NCI-H2171 (cell line): ENCODE data around the gene PRSS48.
A peak's percentile ranks its signal among the peaks of the same experiment; 100 is the strongest.
"Not testable (repeated sequence)": the region's sequence is repeated elsewhere in the genome, so short reads cannot be mapped to it uniquely, and the experiment has no call there.

ENCODE experiments used
- DNase-seq: peaks from one replicate; lab custom pipeline; 2025; lab: John Stamatoyannopoulos, UW

PRSS48 gene, protein sequence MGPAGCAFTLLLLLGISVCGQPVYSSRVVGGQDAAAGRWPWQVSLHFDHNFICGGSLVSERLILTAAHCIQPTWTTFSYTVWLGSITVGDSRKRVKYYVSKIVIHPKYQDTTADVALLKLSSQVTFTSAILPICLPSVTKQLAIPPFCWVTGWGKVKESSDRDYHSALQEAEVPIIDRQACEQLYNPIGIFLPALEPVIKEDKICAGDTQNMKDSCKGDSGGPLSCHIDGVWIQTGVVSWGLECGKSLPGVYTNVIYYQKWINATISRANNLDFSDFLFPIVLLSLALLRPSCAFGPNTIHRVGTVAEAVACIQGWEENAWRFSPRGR

DNA sequence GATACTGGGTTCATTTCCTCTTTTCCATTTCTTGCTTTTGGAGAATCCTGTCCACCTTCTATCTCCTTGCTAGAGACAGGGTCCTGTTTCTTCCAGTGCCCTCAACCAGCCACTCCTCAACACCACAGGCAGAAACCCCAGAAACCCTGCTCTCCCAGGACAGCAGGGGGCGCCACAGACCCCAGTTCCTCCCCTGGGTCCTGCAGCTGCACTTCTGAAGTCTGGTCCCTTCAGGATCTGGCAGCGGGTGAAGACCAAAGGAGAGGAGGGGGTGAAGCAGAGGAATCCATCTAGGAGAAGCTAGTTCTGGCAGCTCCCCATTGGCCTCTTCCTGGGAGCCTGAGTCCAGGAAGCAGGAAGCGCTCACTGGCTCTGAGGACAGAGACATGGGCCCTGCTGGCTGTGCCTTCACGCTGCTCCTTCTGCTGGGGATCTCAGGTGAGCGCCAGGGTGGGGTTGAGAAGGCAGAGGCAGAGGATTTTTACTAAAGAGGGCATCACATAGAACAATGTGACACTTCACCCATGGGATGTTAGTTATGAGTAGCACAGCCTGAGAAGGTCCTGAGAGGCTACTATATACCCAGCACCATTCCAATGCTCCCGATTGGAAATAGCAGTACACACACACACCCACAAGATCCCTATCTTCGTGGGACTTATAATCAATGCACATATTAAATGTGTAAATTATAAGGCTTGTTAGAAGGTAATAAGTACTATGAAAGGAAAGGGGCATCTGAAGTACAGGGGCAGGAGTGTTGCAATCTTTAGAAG lies at the start of gene PRSS48:
TSS of gene PRSS48 (plus strand) at position 375 of the 776 bp plus-strand sequence. CDS start at position 387, 12 bp downstream.
- DNase-seq, result no peak

DNA sequence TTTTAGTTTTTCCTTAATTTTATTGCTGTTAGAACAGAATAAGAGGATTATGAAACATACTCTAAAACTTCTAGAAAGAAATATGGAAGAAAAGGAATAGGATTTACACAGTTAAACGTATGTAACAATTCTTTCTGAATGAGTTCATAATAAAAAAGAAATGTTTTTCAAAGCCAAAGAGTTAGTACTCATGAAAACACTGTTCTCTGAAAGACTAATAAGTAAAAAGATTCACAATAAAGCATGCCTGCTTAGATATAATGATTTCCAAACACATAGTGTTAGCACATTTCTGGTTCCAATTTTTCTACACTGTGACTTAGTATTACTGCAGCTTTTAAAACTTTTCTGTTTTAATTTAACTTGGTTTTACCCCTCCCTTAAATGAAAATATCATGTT lies 49.8 kb upstream of the PRSS48 start:
- DNase-seq, result no peak

DNA sequence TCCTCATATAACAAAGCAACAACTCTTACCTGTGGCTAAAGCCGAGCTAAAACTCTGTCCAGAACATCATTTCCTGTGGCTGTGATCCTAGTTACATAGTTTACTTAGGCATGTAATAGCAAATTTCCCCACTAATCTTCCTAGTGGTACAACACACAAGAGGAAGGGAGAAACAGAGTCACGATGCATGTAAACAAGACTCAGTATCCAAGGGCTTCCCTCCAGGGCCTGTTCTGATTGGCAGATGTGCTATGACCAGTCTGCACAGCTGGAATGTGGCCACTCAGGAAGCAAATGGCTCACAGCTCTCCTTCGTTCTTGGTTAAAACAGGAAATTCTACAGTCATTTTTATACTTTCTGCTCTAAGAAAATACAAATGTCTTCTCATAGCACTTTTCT lies 49.2 kb upstream of the PRSS48 start:
- no peak for DNase-seq

DNA sequence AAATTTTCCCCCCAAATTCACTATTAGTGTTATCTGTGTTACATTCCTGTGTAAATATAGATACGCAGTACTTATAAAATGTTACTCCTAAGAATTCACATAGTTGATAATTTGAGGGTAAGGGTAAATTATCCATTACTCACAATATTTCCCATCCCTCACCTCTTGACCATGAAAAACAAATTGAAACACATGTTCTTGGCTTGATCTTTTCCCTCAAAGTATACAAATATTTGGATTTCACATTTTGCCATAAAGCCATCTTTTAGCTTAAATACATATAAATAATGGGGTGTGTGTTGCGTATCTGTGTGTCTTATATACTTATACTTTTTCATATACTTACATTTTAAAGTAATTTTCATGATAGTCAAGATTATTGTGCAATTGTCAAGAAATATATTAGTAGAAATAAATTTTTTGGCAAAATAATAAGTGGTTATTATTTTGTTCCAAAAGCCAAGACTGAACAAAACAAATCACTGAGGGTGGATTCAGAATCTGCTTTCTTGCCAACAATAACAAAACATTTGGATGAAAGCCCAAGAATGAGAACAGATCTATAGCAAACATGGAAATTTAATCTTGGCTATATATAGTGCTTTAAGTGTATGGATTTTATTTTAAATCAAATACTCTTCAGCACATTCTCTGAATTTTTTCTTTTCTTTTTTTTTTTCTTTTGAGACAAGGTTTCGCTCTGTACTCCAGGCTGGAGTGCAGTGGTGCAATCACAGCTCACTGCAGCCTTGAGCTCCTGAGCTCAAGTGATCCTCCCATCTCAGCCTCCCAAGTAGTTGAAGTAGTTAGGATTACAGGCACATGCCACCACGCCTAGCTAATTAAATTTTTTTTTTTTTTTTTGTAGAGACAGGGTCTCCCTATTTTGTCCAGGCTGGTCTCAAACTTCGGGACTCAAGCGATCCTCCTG lies 48.5 kb upstream of the PRSS48 start:
- no peak for DNase-seq

DNA sequence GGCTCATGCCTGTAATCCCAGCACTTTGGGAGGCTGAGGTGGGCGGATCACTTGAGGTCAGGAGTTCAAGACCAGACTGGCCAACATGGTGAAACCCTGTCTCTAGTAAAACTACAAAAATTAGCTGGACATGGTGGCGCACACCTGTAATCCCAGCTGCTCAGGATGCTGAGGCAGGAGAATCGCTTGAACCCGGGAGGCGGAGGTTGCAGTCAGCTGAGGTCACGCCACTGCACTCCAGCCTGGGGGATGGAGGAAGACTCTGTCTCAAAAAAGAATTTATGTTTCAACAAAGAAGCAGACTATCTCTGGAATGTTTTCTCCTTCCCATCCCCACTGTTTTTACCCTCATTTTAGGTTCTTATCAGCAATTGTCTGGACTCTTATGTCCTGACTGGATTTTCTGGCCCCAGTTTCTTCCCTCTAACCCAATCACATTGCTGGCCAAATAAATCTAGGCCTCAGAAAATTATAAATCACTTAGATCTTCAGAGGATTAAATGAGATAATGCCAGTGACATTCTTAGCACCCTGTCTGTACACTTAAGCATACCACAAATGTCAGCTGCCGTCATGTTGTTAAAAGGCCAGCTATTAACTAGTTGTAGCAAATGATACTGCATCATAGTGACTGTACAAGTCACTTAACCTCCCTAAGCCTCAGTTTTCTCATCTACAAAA lies 44.9 kb upstream of the PRSS48 start:
- no peak for DNase-seq

DNA sequence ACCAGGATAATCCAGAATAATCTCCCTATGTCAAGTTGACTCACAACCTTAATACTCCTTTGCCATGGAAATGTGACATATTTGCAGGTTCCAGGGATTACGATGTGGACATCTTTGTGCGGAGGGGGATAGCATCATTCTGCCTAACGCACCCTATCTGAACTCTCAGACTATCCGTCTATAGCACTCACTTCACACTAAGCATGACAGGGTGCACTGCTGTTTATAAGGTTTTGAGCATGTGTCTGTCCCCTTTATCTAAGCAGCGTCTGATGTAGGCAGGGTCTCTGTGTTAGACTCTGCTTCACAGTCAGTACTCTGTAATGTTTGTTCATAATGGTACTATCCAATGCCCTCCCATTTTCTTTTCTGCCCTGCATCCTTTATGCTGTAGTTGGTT lies 43.4 kb upstream of the PRSS48 start:
- no peak for DNase-seq

DNA sequence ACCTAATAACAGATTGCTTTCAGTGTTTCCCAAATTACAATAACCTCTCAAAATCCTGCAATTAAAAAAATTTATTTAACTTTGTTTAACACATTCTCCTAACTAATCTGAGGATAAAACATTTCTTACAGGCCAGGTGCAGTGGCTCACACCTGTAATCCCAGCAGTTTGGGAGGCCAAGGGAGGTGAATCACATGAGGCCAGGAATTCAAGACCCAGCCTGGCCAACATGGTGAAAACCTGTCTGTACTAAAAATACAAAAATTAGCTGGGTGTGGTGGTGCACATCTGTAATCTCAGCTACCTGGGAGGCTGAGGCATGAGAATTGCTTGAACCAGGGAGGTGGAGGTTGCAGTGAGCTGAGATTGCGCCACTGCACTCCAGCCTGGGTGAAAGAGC lies 41.6 kb upstream of the PRSS48 start:
- DNase-seq, result not testable (repeated sequence)

DNA sequence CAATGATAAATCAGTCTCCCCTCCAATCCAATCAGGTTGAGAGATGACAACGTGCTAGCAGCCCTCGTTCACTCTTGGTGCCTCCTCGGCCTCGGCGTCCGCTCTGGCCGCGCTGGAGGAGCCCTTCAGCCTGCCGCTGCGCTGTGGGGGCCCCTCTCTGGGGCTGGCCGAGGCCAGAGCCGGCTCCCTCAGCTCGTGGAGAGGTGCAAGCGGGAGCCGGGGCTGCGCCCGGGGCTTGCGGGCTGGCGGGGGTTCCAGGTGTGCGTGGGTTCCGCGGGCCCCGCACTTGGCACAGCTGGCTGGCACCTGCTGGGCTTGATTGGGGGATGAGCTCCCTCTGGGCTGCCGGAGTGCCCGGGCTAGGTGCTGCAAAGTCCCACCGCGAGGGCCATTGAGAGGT lies 40.9 kb upstream of the PRSS48 start:
- no peak for DNase-seq

DNA sequence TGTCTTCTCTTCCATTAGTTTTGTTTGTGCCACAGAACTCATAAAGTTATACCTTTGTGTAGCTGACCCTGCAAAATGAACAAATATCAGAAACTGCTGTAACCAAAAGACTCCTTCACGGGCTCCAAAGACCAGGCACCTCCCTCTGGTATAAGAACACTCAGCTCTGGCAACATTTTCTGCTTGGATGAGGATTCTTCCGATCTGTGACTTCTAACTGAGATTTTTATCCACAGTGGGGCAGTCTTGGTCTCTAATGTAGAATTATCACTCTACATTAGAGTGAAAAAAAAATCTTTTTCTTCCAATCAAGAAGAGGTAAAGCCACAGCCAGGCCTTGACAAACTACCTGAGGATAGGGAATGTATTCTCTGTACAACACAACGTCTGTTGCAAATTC lies 38.5 kb upstream of the PRSS48 start:
- peak; percentile 0 for DNase-seq

DNA sequence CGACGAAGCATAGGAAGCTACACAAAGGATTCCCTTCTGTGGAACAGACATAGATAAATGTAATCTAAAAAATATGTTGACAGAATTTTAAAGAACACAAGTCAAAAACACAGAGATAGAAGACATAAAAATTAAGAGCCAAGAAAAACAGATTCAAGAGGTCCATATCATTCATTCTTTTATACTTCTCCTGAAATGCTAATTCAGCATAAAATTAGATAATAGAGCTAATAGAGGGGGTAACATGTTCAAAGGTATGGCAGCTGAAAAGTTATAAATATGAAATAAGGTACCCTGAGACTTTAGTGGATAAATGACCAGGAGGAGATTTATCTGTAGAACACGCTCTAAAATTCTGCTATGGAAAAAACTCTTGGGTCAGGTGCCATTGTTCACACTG lies 37.4 kb upstream of the PRSS48 start:
- no peak for DNase-seq

DNA sequence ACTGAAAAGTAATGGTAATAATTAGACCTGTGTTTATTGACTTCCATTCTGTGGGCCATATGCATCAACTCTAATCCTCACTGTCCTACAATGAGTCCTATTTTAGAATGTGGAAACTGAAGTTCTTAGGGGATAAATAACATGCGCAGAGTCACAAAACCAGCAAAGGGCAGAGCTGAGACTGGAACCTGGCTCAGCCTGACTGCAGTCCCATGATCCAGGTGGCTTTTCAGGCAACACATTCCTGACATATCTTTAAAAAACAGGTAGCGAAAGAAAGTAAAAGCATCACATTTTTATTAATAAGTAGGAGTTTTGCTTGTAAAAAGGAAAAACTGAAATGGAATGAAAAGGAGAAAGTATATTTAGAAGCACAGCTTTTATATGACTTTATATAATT lies 34.7 kb upstream of the PRSS48 start:
- no peak for DNase-seq

DNA sequence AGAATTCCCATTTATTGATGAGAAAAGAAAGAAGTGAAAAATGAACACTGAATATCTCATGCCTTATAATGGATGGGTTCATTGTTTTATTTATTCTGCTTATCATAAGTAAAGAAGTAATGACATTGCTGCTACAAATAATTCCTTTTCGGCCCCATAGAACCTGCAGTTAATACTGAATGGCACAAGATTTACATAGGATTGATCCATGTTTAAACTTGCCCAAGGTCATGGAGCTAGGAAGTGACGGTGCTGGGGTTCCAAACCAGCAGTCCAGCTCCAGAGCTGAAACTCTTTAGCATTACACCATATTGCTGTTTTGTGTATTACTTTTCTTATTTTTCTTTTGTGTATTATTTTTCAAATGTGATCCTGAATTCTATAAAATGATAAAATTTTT lies 30.2 kb upstream of the PRSS48 start:
- no peak for DNase-seq

DNA sequence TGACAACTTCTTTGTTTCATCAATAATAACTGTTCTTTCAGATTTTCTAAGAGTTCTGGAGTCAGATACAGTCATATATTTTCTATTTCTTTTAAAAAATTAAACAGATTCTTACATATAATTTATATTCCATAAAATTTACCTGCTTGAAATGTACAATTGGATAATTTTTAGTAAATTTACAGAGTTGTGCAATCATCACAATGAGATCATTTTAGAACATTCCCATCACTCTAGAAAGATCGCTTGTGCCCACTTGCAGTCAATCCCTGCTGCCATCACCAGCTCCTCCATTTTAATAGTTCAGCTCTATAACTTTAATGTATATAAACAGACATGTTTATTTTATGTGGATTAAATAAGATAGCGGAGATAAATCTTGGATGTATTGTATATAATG lies 29.6 kb upstream of the PRSS48 start:
- no peak for DNase-seq

DNA sequence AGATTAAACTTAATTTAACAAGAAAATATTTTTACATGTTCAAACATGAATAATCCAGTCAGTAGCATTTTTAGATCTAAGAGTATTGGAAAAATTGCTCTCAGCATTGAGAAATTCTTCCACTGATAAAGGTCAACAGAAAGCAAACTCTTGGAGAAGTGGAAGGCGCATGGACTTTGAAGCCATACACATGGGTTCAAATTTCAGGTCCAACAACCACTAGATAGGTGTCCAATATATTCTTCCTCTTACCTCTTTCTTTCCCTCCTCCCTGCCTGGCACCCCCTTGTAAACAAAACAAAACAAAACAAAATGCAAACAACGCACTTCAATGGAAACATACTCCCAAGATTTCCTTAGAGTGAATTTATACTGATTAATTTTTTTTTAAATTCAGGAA lies 28.4 kb upstream of the PRSS48 start:
- DNase-seq, result no peak

DNA sequence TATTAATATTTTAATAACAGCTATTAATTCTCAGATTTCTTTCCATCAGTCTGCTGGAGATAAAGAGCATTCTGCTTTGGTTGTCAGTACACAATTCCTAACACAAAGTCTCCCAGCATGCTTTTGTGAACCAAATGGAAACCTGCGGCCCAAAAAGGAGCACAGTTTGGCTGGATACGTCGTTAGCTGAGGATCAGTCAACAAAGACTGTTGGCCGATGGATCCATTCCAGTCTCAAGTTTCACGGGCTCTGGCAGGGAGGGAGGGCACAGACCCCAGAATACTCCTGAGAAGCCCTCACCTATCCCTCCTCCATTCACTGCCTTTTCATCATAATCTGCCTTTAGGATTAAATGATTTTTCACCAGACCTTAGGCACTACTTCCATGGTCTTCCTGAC lies 26.3 kb upstream of the PRSS48 start:
- no peak for DNase-seq

DNA sequence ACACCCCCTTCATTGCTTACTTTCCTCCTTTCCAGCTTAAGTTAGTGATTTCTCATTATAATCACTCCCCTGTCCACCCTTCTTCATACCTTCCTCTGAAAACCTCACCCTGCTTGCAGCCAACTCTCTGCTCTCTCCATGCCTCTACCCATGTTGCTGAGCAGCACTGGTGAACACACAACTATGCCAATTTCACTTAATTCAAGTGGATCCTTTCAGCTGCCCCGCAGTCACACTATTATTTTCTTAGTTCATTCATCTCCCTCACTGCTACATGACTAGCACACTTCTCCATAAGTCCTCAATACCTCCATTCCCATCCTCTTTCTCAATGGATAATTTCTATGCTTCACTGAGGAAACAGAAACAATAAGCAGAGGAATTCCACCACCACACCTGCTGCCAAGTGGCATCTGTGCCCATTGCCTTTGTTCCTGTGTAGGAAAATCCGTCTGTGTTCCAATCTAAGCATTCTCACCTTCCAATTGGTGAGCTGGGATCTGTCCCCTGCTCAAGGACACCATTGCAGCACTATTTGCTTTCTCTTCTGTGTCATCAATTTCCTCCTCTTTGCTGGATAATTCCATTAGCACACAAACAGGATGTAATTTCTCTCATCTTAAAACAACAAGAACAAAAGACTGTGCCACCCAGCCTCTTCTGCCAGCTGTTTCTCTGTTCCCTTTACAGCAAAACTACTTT lies 25.2 kb upstream of the PRSS48 start:
- no peak for DNase-seq

DNA sequence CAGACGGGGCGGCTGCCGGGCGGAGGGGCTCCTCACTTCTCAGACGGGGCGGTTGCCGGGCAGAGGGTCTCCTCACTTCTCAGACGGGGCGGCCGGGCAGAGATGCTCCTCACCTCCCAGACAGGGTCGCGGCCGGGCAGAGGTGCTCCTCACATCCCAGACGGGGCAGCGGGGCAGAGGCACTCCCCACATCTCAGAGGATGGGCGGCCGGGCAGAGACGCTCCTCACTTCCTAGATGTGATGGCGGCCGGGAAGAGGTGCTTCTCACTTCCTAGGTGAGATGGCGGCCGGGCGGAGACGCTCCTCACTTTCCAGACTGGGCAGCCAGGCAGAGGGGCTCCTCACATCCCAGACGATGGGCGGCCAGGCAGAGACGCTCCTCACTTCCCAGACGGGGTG lies 21.7 kb upstream of the PRSS48 start:
- DNase-seq, result not testable (repeated sequence)

DNA sequence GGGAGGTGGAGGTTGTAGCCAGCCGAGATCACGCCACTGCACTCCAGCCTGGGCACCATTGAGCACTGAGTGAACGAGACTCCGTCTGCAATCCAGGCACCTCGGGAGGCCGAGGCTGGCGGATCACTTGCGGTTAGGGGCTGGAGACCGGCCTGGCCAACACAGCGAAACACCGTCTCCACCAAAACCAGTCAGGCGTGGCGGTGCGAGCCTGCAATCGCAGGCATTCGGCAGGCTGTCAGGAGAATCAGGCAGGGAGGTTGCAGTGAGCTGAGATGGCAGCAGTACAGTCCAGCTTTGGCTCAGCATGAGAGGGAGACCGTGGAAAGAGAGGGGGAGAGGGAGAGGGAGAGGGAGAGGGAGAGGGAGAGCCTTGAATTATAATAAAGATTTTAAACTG lies 21.3 kb upstream of the PRSS48 start:
- not testable (repeated sequence) for DNase-seq

DNA sequence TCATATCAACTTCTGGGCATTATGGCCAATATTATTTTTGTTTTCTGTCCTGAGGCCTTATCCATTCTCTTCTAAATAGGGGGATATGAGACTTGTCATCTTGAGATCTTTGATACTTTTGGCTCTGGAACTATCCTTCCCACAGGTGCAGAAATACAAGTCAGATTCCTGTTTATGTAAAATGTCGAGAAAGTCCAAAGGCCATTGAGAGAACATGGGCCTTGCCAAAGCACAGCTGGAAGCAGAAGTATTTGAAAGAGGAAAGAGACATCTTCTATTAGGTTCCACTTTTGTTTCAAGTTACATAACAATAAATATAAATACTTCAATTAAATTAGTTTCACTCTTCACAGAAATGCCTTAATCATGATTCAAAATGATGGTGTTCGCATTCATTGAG lies 20.8 kb upstream of the PRSS48 start:
- no peak for DNase-seq

DNA sequence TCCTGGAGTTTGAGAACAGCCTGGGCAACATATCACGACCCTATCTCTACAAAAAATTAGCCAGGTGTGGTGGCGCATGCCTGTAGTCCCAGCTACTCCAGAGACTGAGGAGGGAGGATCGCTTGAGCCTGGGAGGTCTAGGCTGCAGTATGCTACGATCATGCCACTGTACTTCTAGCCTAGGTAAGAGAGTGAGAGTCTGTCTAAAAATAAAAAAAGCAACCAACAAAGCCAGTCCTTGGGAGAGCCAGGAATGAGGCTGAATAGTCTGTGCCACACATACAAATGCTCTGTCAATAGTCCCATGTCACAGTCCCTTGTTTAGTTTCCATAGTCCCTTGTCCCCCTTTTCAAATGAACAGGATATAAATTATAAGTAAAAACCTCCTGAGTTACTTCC lies 19.3 kb upstream of the PRSS48 start:
- no peak for DNase-seq

DNA sequence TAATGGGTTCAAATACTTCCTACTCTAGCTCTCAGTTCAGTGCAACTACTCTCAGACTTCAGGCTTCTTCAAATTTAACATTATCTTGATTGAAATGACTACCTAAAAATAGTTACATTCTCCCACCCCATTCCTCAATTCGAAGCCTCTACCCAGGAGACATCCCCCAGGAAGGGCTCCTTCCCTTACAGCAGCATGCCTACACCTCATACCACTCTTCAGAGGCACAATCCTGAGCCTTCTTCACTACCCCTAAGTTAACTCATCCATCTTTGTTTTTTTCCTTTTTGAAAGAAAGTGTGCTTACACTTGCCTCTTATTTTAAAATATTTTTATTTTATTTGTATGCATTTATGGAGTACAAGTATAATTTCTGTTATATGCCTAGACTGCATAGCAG lies 17.2 kb upstream of the PRSS48 start:
- DNase-seq, result no peak
